Left forelimb (tissue), 1 donor: ENCODE results near the gene FOCAD.

Source experiments
- DNase-seq: peaks from one replicate; pipeline ENCODE4 v3.0.0-alpha.2; 2018; ENCODE audit warnings: low spot score

Gene FOCAD

DNA sequence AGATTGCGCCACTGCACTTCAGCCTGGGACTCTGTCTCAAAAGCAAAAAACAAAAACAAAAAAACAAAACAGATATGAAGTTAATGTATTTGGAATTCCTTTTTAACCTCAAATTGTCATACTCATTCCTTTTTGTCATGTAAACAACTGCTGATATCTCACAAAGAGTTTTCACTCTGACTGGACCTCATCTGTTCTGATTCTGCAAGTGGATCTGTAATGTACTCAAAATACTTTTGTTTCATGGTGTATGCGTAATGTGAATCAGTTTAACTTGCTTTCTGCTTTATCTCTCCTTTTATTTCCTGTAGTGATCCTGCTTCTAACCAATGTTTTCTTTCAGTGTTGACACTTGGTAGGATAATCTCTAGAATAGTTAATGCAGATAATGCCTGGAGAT is 106.7 kb downstream of the FOCAD start:
- DNase-seq: no peak

GRCh38 chr9:20791682-20792081 is 107.6 kb downstream of the FOCAD start:
- no peak for DNase-seq

GRCh38 chr9:20804489-20805250 is 120.6 kb downstream of the FOCAD start:
- no peak for DNase-seq

DNA sequence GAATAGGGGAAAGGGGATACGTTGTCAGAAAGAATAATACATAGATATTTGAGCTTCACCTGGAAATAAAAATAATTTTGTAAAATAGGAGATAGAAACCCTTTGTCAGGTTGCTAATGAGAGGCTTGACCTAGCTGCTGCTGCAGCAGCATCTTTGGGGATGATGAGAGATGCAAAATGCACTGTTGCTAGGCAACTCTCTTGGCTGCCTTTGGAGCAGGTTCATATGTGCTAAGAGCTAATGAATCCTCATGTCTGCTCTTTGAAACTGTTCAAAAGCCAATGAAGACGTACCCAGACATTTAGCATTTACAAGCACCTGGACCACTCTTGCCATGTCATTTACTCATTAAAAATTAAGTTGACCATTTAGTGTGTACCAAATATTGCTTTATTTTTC is 121.7 kb downstream of the FOCAD start:
- DNase-seq: no peak

DNA sequence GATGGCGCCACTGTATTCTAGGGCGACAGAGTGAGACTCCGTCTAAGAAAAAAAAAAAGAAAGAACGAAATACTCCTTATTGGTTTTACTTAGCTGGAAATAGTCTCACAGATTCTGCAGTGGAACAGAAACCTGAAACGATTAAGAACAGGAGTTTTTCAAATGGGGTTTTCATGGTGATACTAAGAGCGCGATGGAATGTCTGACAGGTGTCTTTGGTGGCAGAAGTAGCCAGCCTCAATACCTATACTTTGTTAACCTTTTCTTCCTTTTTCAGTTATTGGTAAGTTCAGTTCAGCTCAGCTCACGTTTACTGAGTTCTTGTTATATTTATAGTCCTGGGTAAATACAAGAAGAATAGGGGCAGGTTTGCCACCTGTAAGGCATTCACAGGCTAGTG is 123.9 kb downstream of the FOCAD start:
- DNase-seq: no peak

DNA sequence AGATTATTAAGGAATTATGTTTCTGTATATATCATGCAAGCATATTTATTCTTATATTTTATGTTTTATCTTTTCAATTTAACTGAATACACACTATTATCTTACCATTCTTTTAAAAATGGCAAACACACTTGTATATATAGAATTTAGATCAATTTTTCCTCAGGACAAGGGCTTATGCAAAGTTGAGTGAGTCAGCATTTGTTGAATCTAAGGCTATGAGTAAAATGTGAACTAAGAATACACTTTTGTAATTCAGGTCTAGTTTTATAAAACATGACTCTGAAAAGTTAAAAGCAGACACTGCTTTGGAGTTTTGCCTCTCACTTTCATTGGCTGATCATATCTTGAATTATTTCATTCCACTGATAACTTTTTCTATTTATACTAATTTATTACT is 127.8 kb downstream of the FOCAD start:
- DNase-seq: no peak

GRCh38 chr9:20815923-20816703 is 132.1 kb downstream of the FOCAD start:
- DNase-seq: no peak

GRCh38 chr9:20823051-20823450 is 139.0 kb downstream of the FOCAD start:
- no peak for DNase-seq

DNA sequence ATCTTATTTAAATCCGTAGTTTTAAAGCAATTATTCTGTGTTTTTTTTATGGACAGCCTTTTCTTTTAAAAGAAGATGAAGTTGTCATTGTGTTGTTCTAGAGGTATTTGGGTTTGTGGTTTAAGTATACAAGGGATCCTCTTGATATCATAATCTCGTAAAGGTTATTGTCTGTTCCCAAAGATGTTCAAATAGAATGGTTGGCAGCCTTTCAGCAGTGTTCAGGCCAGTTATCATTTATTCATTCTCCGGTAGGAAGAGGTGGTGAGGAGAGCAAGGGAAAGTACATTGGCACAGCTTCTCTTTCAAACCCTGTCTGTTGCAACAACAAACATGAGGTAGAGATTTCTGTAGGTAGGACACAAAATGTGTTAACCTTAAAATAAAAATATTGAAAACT is 147.0 kb downstream of the FOCAD start:
- DNase-seq: no peak

DNA sequence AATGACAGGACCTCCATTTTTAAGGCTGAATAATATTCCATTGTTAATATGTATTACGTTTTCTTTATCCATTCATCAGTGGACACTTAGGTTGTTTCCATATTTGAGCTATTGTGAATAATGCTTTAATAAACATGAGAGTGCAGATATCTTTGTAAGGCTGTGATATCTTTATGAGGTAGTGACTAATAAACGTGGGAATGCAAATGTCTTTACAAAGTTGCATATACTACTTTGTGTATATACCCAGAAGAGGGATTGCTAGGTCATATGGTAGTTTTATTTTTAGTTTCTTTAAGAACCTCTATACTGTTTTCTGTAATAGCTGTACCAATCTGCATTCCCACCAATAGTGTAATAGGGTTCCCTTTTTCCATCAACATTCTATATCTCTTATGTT is 148.7 kb downstream of the FOCAD start:
- DNase-seq: no peak

GRCh38 chr9:20835377-20836286 is 151.6 kb downstream of the FOCAD start:
- DNase-seq: no peak

DNA sequence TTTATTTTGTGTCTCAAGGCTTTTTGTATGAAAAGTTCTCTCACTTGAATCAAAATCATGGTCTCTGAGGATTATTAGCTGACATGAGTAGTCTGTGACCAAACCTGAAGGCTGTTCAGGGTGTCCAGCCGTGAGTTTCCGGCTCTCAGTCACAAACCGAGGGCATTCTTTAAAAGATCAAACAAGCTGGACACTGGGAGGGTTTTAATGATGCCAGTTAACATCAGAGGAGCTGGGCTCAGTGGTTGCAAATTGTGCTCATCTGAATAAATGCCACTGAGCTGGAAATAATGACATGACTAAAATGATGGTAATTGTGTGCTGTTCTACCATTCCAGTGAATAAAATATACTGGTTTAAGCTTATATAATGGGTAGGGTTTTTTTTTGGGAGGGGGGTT is 153.1 kb downstream of the FOCAD start:
- no peak for DNase-seq

DNA sequence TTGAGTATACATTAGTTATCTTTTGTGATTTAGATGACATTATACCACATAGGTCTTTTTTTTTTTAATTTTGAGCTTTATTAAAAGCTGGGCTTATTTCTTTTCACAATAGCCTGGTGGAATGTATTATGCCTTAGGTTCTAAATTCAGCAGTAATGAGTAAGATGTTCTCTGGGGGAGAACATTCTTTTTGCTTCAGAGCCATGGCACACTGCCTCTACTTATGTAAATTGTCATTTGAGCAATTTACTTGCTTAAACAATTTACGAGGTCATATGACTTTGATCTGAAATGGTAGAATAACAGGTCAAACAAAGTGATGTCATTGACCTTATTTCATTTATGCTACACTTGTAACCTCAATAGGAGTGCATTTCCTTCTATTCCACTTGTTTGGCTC is 154.2 kb downstream of the FOCAD start:
- no peak for DNase-seq

DNA sequence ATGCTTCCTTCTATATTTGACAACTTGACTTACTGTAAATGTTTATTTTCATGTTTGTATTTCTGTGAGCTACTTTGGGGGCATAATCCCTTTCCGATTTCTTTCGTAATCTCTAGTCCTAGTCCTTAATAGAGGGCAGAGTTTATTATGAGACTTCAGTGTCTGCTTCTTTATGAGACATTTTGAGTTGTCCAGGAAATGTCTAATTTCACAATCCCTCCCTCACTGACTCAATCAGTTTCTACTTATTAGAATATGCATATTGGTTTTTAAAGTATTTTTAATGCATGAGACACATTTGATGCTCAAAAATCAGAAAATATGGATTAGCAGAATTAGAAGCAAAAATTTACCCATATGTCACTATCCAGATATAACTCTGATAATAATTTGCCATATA is 160.9 kb downstream of the FOCAD start:
- DNase-seq: no peak

- no peak for DNase-seq
Observed at GRCh38 chr9:20848490-20848889, 164.4 kb downstream of the FOCAD start.

GRCh38 chr9:20853866-20854265 is 169.8 kb downstream of the FOCAD start:
- DNase-seq: no peak

DNA sequence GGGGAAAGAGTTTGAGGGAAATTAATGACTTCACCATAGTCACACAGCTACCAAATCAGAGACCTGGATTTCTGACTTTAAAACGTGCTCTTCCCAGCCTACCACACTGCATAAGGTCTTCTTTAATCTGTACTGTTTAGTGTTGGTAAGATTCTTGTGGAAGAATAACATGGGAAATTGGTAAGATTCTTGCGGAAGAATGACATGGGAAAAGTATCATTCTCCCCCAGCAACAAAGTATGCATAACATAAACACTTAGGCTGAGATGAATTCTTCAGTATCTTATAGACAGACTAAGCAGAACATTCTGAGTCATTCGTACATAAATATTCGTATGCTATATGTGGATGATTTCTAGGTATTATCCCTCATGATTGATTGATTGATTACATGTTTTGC is 170.4 kb downstream of the FOCAD start:
- no peak for DNase-seq

- DNase-seq: no peak
Observed at GRCh38 chr9:20863945-20864344, 179.9 kb downstream of the FOCAD start.

DNA sequence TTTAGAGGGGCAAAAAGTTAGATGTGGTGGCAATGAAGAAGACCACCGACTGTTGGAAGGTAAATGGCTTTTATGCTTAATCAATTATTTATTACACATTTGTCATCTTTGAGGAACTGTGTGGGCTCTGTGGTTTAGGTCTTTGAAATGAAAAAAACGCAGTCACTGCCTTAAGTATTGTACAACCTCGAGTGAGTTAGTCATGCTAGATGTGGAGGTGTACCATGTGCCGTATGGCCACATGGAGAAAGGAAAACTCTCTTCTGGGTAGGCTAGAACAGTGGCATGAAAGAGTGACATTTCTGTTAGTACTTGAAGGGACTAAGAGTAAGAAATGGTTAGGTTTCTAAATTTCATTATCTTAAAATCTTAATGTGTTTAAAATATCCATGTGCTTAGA is 181.3 kb downstream of the FOCAD start:
- DNase-seq: no peak

DNA sequence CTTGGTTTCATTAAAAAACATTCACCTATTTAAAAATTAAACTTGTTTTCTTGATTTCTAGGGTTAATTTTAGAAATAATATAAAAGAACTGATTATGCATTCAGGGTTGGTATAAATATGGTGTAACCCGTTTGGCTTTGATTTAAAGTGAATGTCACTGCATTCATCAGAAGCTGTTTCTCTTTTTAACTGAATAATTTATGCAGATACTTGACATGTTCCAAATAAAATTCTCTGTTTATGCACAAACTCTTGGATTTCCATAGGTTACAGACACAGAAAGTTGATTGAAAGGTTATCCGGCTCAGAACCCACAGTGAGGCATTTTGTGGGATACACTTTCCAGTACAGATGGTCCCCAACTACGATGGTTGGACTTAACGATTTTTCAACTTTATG is 186.1 kb downstream of the FOCAD start:
- DNase-seq: no peak

- no peak for DNase-seq
Observed at GRCh38 chr9:20872340-20872977, 188.4 kb downstream of the FOCAD start.

- no peak for DNase-seq
Observed at GRCh38 chr9:20873240-20873865, 189.3 kb downstream of the FOCAD start.
